Tibial nerve (tissue), 4 donors: ENCODE data around the gene PTTG1.

Experiments
- EP300 ChIP-seq, 2 donors: sonication (generic); formaldehyde crosslinking; IDR thresholded peaks; one replicate each; pipeline ENCODE4 v1.6.1; 2017; ENCODE audit warnings: antibody characterized with exemption in 2 of 2, mild to moderate bottlenecking in 1 of 2
- POLR2A ChIP-seq, 2 donors: fragments of 450-650 bp; IDR thresholded peaks; one replicate each; pipeline ENCODE4 v1.6.1; 2017; ENCODE audit warnings: antibody characterized with exemption in 2 of 2, mild to moderate bottlenecking in 2 of 2, moderate library complexity in 2 of 2
- TF ChIP-seq, protein P1 (sequence below), 5 experiments: fragments of 200-600 bp in 3 of 5; fragments of 450-650 bp in 2 of 5; sonication (generic) in 3 of 5; IDR thresholded peaks; one replicate each; pipeline ENCODE4 v1.5.1; 2016 to 2019; ENCODE audit warnings: antibody characterized with exemption in 5 of 5, mild to moderate bottlenecking in 3 of 5, moderate library complexity in 2 of 5

DNA sequence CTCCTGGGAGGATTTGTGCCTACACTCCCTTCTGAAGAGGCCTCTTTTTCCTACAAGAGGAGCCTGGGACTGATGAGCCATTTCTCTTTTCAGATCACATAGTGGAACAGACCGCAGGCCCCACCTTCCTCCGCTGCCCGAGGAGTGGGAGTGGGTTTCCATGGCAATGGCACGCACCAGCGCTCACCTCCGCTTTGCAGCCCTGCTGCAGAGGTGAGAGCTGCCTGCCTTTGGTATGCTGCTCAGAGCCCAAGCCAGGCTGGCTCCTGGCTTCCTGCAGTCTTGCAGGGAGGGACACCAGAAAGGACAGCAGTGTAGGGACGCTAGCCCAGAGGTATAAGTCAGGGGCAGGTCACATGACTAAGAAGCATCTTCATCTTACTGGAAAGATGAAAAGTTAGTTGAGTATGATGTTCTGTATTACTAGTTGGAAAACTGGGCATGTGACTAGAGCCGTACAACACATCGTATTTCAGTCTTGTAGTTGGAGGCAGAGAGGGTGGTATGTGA is 12.4 kb downstream of the PTTG1 start:
- TF ChIP-seq, protein P1, sequence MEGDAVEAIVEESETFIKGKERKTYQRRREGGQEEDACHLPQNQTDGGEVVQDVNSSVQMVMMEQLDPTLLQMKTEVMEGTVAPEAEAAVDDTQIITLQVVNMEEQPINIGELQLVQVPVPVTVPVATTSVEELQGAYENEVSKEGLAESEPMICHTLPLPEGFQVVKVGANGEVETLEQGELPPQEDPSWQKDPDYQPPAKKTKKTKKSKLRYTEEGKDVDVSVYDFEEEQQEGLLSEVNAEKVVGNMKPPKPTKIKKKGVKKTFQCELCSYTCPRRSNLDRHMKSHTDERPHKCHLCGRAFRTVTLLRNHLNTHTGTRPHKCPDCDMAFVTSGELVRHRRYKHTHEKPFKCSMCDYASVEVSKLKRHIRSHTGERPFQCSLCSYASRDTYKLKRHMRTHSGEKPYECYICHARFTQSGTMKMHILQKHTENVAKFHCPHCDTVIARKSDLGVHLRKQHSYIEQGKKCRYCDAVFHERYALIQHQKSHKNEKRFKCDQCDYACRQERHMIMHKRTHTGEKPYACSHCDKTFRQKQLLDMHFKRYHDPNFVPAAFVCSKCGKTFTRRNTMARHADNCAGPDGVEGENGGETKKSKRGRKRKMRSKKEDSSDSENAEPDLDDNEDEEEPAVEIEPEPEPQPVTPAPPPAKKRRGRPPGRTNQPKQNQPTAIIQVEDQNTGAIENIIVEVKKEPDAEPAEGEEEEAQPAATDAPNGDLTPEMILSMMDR (IDR thresholded peaks at IDR 0.05) = no peak
- TF ChIP-seq POLR2A (IDR thresholded peaks at IDR 0.05) = no peak
- no peak for TF ChIP-seq EP300 (IDR thresholded peaks at IDR 0.05)
